Measurements from ENCODE around the gene TNFSF4.
"Not testable (repeated sequence)": the region's sequence is repeated elsewhere in the genome, so short reads cannot be mapped to it uniquely, and the experiment has no call there.

DNA sequence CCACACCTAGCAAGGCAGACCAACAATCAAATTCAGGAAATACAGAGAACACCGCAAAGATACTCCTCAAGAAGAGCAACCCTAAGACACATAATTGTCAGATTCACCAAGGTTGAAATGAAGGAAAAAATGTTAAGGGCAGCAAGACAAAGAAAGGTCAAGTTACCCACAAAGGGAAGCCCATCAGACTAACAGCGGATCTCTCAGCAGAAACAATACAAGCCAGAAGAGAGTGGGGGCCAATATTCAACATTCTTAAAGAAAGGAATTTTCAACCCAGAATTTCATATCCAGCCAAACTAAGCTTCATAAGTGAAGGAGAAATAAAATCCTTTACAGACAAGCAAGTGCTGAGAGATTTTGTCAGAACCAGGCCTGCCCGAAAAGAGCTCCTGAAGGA lies 21.9 kb upstream of the TNFSF4 start:
- TF ChIP-seq, protein P1, sequence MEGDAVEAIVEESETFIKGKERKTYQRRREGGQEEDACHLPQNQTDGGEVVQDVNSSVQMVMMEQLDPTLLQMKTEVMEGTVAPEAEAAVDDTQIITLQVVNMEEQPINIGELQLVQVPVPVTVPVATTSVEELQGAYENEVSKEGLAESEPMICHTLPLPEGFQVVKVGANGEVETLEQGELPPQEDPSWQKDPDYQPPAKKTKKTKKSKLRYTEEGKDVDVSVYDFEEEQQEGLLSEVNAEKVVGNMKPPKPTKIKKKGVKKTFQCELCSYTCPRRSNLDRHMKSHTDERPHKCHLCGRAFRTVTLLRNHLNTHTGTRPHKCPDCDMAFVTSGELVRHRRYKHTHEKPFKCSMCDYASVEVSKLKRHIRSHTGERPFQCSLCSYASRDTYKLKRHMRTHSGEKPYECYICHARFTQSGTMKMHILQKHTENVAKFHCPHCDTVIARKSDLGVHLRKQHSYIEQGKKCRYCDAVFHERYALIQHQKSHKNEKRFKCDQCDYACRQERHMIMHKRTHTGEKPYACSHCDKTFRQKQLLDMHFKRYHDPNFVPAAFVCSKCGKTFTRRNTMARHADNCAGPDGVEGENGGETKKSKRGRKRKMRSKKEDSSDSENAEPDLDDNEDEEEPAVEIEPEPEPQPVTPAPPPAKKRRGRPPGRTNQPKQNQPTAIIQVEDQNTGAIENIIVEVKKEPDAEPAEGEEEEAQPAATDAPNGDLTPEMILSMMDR (IDR thresholded peaks at IDR 0.05; ENCODE audit: insufficient read depth, low read depth, low read length): not testable (repeated sequence)
- not testable (repeated sequence) for TF ChIP-seq EZH2 (IDR thresholded peaks at IDR 0.05; ENCODE audit: insufficient read depth, low read length)
